NCI-H1930 (cell line): ENCODE results near the gene MRPS5.
"Not testable (repeated sequence)": the region's sequence is repeated elsewhere in the genome, so short reads cannot be mapped to it uniquely, and the experiment has no call there.

ENCODE experiments used
- DNase-seq, 2 experiments: peaks; one replicate each; lab custom pipeline; 2025; lab: John Stamatoyannopoulos, UW

Gene MRPS5

GRCh38 chr2:95047629-95048510 is 73.7 kb downstream of the MRPS5 start:
- DNase-seq, result no peak

GRCh38 chr2:95046371-95047112 is 75.1 kb downstream of the MRPS5 start:
- no peak for DNase-seq

- DNase-seq, result no peak
Measured at GRCh38 chr2:95044601-95045000, 77.0 kb downstream of the MRPS5 start.

- DNase-seq, result no peak
Measured at GRCh38 chr2:95043300-95044093, 78.1 kb downstream of the MRPS5 start.

GRCh38 chr2:95042472-95043271 is 78.9 kb downstream of the MRPS5 start:
- DNase-seq, result no peak

GRCh38 chr2:95041824-95042442 is 79.7 kb downstream of the MRPS5 start:
- DNase-seq, result no peak

GRCh38 chr2:95041060-95041823 is 80.4 kb downstream of the MRPS5 start:
- no peak for DNase-seq

GRCh38 chr2:95040426-95040825 is 81.2 kb downstream of the MRPS5 start:
- DNase-seq, result no peak

GRCh38 chr2:95039978-95040377 is 81.6 kb downstream of the MRPS5 start:
- DNase-seq, result no peak

- no peak for DNase-seq
Measured at GRCh38 chr2:95039363-95039762, 82.2 kb downstream of the MRPS5 start.

GRCh38 chr2:95038635-95039298 is 82.8 kb downstream of the MRPS5 start:
- DNase-seq, result no peak

- not testable (repeated sequence) for DNase-seq
Measured at GRCh38 chr2:95037841-95038585, 83.6 kb downstream of the MRPS5 start.

- DNase-seq, result no peak
Measured at GRCh38 chr2:95037384-95037839, 84.2 kb downstream of the MRPS5 start.

- DNase-seq, result no peak
Measured at GRCh38 chr2:95036596-95037383, 84.8 kb downstream of the MRPS5 start.
